B cell (primary cell): ENCODE results near the gene LYZ. TPM values are rescaled to one million over a fixed set of nuclear protein-coding genes. Genes with fewer than 3 reads are reported as not detected.

Experiments used
- ATAC-seq: fragments of 200-7000 bp; cut with Tn5 transposase; one replicate; pipeline ENCODE4 v1.10.0; 2021; ENCODE audit warnings: low read depth, mild to moderate bottlenecking, moderate number of reproducible peaks, moderate library complexity
- CTCF ChIA-PET: fragments of 350-600 bp; sonication (Branson Sonifier 250); formaldehyde crosslinking; loops from one replicate; lab custom pipeline; 2021; ENCODE audit warnings: antibody characterized with exemption, inconsistent platforms; lab: Charles Lee
- POLR2A ChIA-PET: fragments of 350-600 bp; sonication (Branson Sonifier 250); formaldehyde crosslinking; loops from one replicate; lab custom pipeline; 2021; ENCODE audit warnings: antibody characterized with exemption; lab: Charles Lee
- DNase-seq: peaks from one replicate; pipeline ENCODE4 v3.0.0; 2013
- H2AFZ ChIP-seq: 2 replicates; pipeline ENCODE4 v1.6.1; 2012; ENCODE audit warnings: mild to moderate bottlenecking, low read depth, low read length; ENCODE audit not compliant: insufficient read depth, poor library complexity, severe bottlenecking
- H3K27ac ChIP-seq, 2 donors: 1 replicate in 1 of 2; 2 replicates in 1 of 2; pipeline ENCODE4 v1.5.1; 2012 to 2013; ENCODE audit warnings: low read length in 2 of 2, mild to moderate bottlenecking in 2 of 2, moderate library complexity in 1 of 2
- H3K27me3 ChIP-seq, 4 experiments: fragments of 200-600 bp in 1 of 4; sonication (generic) in 1 of 4; replicated peaks in 1 of 4; 1 replicate in 2 of 4; 2 replicates in 2 of 4; pipeline versions ENCODE4 v1.6.1 to v1.7.0; 2013 to 2016; ENCODE audit warnings: low read length in 3 of 4, mild to moderate bottlenecking in 2 of 4, mixed read lengths in 1 of 4, moderate library complexity in 1 of 4; ENCODE audit not compliant: insufficient read depth in 4 of 4, control insufficient read depth in 3 of 4; ENCODE audit errors: control extremely low read depth in 1 of 4
- H3K36me3 ChIP-seq, 2 experiments: replicated peaks in 1 of 2; 1 replicate in 1 of 2; 2 replicates in 1 of 2; pipeline versions ENCODE4 v1.6.1 to v1.7.1; 2013; ENCODE audit warnings: low read length in 1 of 2; ENCODE audit not compliant: insufficient read depth in 2 of 2, control insufficient read depth in 1 of 2; ENCODE audit errors: control extremely low read depth in 1 of 2, extremely low read depth in 1 of 2
- H3K4me1 ChIP-seq, 2 donors: fragments of 200-600 bp in 1 of 2; sonication (generic) in 1 of 2; 1 replicate in 1 of 2; 2 replicates in 1 of 2; pipeline versions ENCODE4 v1.5.1 to v1.6.1; 2013 to 2017; ENCODE audit warnings: low read length in 2 of 2; ENCODE audit not compliant: control insufficient read depth in 2 of 2, insufficient read depth in 2 of 2
- H3K4me2 ChIP-seq: replicated peaks from 2 replicates; pipeline ENCODE3; 2012; ENCODE audit warnings: mild to moderate bottlenecking, low read depth, low read length; ENCODE audit not compliant: poor library complexity, severe bottlenecking
- H3K4me3 ChIP-seq, 5 experiments: fragments of 200-600 bp in 1 of 5; sonication (generic) in 1 of 5; 1 replicate in 3 of 5; 2 replicates in 2 of 5; pipeline versions ENCODE4 v1.5.1 to v1.7.0; 2011 to 2016; ENCODE audit warnings: low read length in 4 of 5, mild to moderate bottlenecking in 4 of 5, low read depth in 2 of 5, control low read depth in 1 of 5, moderate library complexity in 1 of 5; ENCODE audit not compliant: insufficient read depth in 1 of 5; ENCODE audit errors: control extremely low read depth in 1 of 5, extremely low read depth in 1 of 5
- H3K79me2 ChIP-seq: fragments of 200-600 bp; sonication (generic); one replicate; pipeline ENCODE4 v1.6.0; 2016; ENCODE audit warnings: low read length; ENCODE audit not compliant: control insufficient read depth, insufficient read depth
- H3K9ac ChIP-seq: fragments of 200-600 bp; sonication (generic); 2 replicates; pipeline ENCODE4 v1.6.1; 2017; ENCODE audit warnings: mild to moderate bottlenecking, low read length, moderate library complexity
- H3K9me3 ChIP-seq, 3 donors: one replicate each; pipeline versions ENCODE4 v1.6.1 to v1.7.1; 2013; ENCODE audit warnings: low read length in 2 of 3; ENCODE audit not compliant: control insufficient read depth in 2 of 3, insufficient read depth in 1 of 3; ENCODE audit errors: control extremely low read depth in 1 of 3
- H4K20me1 ChIP-seq: 2 replicates; pipeline ENCODE4 v1.6.0; 2012; ENCODE audit warnings: mild to moderate bottlenecking, low read length; ENCODE audit not compliant: insufficient read depth, control insufficient read depth, poor library complexity, severe bottlenecking
- H3K27ac Mint-ChIP-seq: one replicate; pipeline ENCODE4 v1.8.0; 2021; ENCODE audit warnings: mixed read lengths
- H3K27me3 Mint-ChIP-seq: one replicate; pipeline ENCODE4 v1.8.0; 2021; ENCODE audit warnings: mixed read lengths
- H3K4me1 Mint-ChIP-seq: one replicate; pipeline ENCODE4 v1.8.0; 2021; ENCODE audit warnings: mixed read lengths
- H3K4me3 Mint-ChIP-seq: one replicate; pipeline ENCODE4 v1.8.0; 2021; ENCODE audit warnings: mixed read lengths
- H3K9me3 Mint-ChIP-seq: one replicate; pipeline ENCODE4 v1.8.0; 2022; ENCODE audit warnings: mixed read lengths; ENCODE audit not compliant: insufficient read depth
- CTCF ChIP-seq: fragments of 200-600 bp; IDR thresholded peaks from one replicate; pipeline ENCODE4 v1.8.0; 2022; ENCODE audit warnings: antibody characterized with exemption, mild to moderate bottlenecking
- EZH2 ChIP-seq: IDR thresholded peaks from 2 replicates; pipeline ENCODE4 v1.6.1; 2012; ENCODE audit warnings: borderline replicate concordance, low read depth, mild to moderate bottlenecking, moderate library complexity, low read length; ENCODE audit not compliant: insufficient read depth, poor library complexity, severe bottlenecking
- WGBS: methylation state at CpG from one replicate; pipeline ENCODE4 v1.1.5; 2013; ENCODE audit warnings: missing lambda C conversion rate; ENCODE audit not compliant: insufficient coverage; 5-methylcytosine and 5-hydroxymethylcytosine counted together
- intact Hi-C: fragments of 100-400 bp; cut with micrococcal nuclease; formaldehyde crosslinking; loops from one replicate; pipeline ENCODE4 v1.10.0; 2022
- polyA plus RNA-seq: library from polyadenylated mRNA; depleted of rRNA; stranded (reverse); fragments of >200 nt; gene quantifications from 2 replicates; pipeline ENCODE4 v1.2.3, GENCODE V29; 2012
- total RNA-seq, 2 donors: library from RNA; stranded (reverse); fragments of 120-200 nt in 1 of 2; gene quantifications; 1 replicate in 1 of 2; 2 replicates in 1 of 2; pipeline versions ENCODE4 v1.2.3 to v1.2.4, GENCODE V29; 2013 to 2022

Gene LYZ
- total and polyA plus RNA-seq, 2 donors (not counting 1 experiment from before 2014, with no cell fraction given): 8.5 to 22.7 TPM

- Mint-ChIP-seq H3K9me3 (no peaks in the 10 kb centered on the region), H3K27ac (no peak overlapping the region), H3K4me1 (peaks cover 6% of the 10 kb centered on the region), H3K4me3 (no peak overlapping the region), H3K27me3 (no peaks in the 10 kb centered on the region)
- H3K27ac ChIP-seq: no peak overlapping the region
- no peak overlapping the region for H3K4me2 ChIP-seq
- POLR2A ChIA-PET: interaction anchor here (1.2 kb wide), 1 partner anchor 23 kb away, joined by 3 read pairs; no protein-coding TSS in a partner anchor
- no peak for DNase-seq
- H3K36me3 ChIP-seq: no peaks in the 10 kb centered on the region
- CTCF ChIA-PET: no interaction called here
- H3K4me3 ChIP-seq: no peak overlapping the region
- ATAC-seq: no peak
- WGBS: no CpG with 5 or more reads among the region's 1 CpG
- TF ChIP-seq CTCF (no peak), EZH2 (no peak)
- no peaks in the 10 kb centered on the region for H4K20me1 ChIP-seq
- no peaks in the 10 kb centered on the region for H3K27me3 ChIP-seq
- no peak overlapping the region for H2AFZ ChIP-seq
- intact Hi-C loops: no loop called here
- peaks cover 5 to 8% of the 10 kb centered on the region in 2 donors for H3K4me1 ChIP-seq
- H3K9ac ChIP-seq: no peak overlapping the region
- H3K79me2 ChIP-seq: no peaks in the 10 kb centered on the region
- H3K9me3 ChIP-seq: no peaks in the 10 kb centered on the region
Measured at GRCh38 chr12:69354172-69354555, 6.0 kb downstream of the LYZ start.

GRCh38 chr12:69354556-69355187 lies 6.5 kb downstream of the LYZ start:
- H3K9me3 Mint-ChIP-seq: no peaks in the 10 kb centered on the region
- no peaks in the 10 kb centered on the region for H3K36me3 ChIP-seq
- ChIA-PET CTCF (no interaction called here), POLR2A (interaction anchor here (1.2 kb wide), 1 partner anchor 24 kb away, joined by 3 read pairs; no protein-coding TSS in a partner anchor)
- no peak for TF ChIP-seq EZH2
- TF ChIP-seq CTCF: no peak
- no peak overlapping the region for H3K4me3 ChIP-seq
- H3K4me3 Mint-ChIP-seq: no peak overlapping the region
- no peak overlapping the region for H2AFZ ChIP-seq
- H3K4me1 ChIP-seq: peaks cover 7 to 11% of the 10 kb centered on the region in 2 donors
- 71% methylated on average over 1 of the region's 1 CpG for WGBS
- no peak overlapping the region for H3K27ac Mint-ChIP-seq
- H3K27me3 ChIP-seq: no peaks in the 10 kb centered on the region
- H3K27me3 Mint-ChIP-seq: no peaks in the 10 kb centered on the region
- no peak overlapping the region for H3K4me2 ChIP-seq
- H4K20me1 ChIP-seq: no peaks in the 10 kb centered on the region
- no peak overlapping the region for H3K9ac ChIP-seq
- ATAC-seq: no peak
- no peak for DNase-seq
- H3K4me1 Mint-ChIP-seq: peaks cover 10% of the 10 kb centered on the region
- intact Hi-C loops: loop anchor here (5.0 kb wide), 1 partner anchor 888 kb away; the partner anchor contains the start of gene CNOT2
- no peaks in the 10 kb centered on the region for H3K79me2 ChIP-seq
- H3K27ac ChIP-seq: no peak overlapping the region
- no peaks in the 10 kb centered on the region for H3K9me3 ChIP-seq
